Adipose tissue (tissue), 3 donors: Measurements from ENCODE around the gene FECH. TPM values are rescaled to one million over a fixed set of nuclear protein-coding genes. Genes with fewer than 3 reads are reported as not detected.
"Not testable (repeated sequence)": the region's sequence is repeated elsewhere in the genome, so short reads cannot be mapped to it uniquely, and the experiment has no call there.

ENCODE experiments used
- H3K27ac ChIP-seq: one replicate; pipeline ENCODE4 v1.5.1; 2013; ENCODE audit warnings: low read depth, low read length
- WGBS, 3 donors: extraction: QIAGEN DNeasy Blood & Tissue Kit; methylation state at CpG; one replicate each; pipeline ENCODE4 v1.1.7; 2013; 5-methylcytosine and 5-hydroxymethylcytosine counted together
- polyA plus RNA-seq, 3 donors: library from polyadenylated mRNA; stranded (reverse); fragments of 200-250 nt; gene quantifications; one replicate each; pipeline ENCODE4 v1.2.3, GENCODE V29; 2013
- donor health status: healthy with polysubstance abuse.
- donor health status: Bipolar disorder and iron deficiency.
- donor health status: healthy.

FECH gene
- polyA plus RNA-seq, 3 donors, result 6.2 to 14.5 (median 13.9) TPM

DNA sequence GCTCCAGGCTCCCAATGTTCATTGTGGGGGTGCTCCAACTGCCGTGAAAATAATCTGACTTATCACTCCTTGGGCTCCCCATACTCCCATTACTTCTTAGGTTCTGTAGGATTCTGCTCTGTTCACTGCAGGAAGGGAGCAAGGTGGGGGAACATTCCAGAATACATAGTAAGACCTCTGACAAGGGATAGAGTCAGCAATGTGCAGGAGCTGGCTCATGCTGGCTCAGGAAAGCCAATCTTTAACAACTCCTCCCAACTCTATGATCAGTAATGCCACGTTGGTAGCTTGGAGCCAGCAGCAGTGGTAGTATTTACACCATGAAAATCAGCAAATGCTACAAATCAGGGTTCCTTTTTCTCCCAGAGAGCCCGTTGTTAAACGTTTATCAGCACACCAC, 44.4 kb downstream of the FECH start:
- 43 to 53% (median 48%) methylated on average over 4 of the region's 4 CpGs for WGBS, 3 donors
- H3K27ac ChIP-seq, result no peak overlapping the region

DNA sequence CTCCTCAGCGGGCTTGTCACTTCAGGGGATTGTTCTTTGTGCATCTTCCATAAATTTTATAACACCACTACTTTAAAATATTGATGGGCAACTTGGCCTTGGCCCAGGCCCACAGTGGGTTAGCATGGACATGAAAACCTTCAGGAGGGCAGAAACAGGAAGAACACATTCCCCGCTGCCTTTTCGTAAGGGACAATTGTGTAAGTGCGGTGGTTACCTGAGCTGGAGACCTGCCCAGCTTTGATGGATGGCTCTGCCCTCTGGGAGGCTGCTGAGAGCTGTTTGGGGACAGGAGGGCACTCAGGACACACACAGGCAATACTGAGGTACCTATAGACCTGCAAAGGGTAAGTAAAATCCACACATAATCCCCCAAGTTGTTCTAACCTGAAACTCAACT, 46.8 kb downstream of the FECH start:
- H3K27ac ChIP-seq, result no peak overlapping the region
- 72 to 90% (median 76%) methylated on average over 4 of the region's 4 CpGs for WGBS, 3 donors

DNA sequence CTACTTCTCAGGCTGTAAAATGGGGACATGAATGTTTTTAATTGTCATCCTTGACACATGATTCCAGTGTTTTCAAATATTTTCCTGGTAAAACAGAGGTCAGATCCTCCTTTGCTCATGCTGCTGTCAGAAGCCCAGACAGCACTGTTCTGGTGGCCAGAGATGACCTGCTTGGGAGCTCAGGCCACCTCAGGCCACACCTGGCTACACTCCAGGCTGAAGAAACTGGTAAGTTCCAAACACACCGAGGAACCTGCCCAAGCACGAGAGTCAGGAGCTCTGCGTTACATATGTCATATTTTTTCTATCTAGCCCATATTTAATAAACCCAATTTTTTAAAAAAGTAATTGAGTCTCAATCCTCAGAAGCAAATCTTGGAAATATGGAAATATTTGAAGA, 47.9 kb downstream of the FECH start:
- no peak overlapping the region for H3K27ac ChIP-seq
- 90 to 91% (median 90%) methylated on average over 3 of the region's 3 CpGs for WGBS, 3 donors

DNA sequence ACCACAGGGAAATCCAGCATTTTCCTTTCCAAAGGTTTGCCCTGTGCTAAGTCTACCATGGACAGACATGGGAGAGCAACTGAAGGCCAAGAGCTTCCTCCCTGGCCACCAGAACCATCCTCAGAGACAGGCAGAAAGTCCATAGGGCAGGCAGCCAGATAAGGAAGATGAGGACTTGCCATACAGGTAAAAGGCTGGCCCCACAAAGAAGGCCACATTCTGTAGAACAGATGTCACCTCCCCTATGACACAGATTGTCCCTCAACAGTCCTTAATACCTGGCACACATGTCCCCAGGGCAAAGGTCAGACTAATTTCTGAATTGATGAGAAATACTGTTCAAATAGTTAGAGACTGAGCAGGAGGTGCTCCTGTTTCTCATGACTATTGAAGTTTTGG, 52.0 kb downstream of the FECH start:
- H3K27ac ChIP-seq, result no peak overlapping the region

DNA sequence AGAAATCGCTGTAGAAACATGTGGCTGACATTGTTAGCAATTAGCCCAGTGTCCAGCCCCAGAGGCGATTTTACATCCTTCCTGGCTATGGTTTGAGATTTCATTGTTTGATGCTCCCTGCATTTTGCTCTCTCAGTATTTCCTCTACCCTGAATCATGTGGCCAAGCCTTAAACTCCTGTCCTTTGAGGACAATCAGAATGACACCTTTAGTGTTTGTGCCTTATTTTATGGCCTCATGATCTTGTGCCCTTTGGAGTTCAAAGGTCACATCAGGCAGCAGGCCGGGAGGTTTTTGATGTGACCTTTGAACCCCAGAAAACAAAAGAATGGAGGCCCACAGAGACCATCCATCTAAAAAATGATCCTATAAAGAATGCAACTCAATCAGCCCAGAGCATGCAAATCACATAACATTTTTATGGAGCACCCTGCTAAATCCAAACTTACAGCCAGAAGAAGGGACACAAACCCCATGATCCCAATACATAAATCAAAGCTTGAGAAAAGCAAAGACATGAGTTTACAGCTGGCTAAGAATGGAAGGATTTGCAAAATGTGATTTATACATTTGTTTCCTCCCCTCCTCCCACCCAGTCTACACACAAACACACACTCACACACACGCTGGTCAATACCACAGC, 52.5 kb downstream of the FECH start:
- 57 to 66% (median 58%) methylated on average over 4 of the region's 4 CpGs for WGBS, 3 donors

DNA sequence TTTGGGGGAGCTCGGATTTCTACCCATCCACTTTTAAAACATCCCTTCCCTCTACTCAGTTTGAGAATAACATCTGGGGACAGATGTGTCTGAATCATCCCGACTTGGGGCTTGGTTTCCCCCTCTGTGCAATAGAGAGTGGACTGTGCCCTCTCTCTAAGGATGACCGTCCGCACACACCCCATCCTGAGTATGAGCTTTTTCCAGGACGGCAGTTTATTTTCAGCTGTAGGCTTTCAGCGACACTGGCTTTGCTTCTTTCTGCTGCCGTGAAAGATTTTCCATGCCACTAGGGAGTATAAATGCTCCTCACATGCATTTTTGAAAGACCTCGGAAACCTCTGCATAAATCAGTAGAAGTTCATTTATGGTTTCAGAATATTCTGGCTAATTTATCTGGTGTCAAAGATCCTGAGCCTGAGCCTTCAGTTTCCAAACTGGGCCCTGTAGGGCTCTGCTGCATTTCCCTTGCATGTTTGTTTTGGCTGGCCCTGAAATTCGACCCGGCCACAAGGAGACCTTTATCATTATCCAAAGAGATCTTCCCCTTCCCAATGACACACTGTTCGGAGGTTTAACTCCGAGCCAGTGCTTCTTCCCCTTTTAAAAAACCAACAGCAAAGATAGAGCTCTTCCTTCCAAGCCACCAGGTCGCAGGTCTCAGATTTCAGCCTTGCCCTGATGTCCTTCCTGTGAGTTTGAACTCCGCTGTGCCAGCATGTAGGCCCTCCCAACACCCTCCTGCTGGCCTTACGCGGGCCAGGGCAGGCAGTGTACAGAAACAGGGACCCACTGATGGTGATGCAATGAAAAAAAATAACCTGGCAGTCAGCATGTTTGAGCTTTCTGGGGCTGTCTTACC, 53.3 kb downstream of the FECH start:
- WGBS, 3 donors, result 32 to 45% (median 40%) methylated on average over 16 of the region's 16 CpGs
- no peak overlapping the region for H3K27ac ChIP-seq

More for the DNA sequence above, 52.5 kb downstream of the FECH start:
- H3K27ac ChIP-seq, result no peak overlapping the region

DNA sequence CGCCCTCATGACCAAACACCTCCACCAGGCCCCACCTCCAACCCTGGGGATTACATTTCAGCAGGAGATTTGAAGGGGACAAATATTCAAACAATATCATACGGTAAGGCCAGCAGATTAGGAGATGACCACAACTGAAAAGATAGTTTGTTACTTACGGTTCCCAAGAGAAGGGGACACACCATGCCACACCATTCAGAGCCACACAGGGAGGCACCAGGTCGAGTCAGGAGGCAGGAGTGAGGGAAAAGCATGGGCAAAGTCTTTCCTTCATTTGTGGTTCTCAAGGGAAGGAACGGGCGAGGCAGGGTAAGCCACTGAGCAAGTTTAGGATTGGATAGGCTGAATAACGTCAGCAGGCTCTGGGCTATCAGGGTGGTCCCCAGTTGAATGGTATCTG, 57.4 kb downstream of the FECH start:
- H3K27ac ChIP-seq, result no peak overlapping the region
- WGBS, 3 donors, result 76 to 83% (median 80%) methylated on average over 7 of the region's 7 CpGs

DNA sequence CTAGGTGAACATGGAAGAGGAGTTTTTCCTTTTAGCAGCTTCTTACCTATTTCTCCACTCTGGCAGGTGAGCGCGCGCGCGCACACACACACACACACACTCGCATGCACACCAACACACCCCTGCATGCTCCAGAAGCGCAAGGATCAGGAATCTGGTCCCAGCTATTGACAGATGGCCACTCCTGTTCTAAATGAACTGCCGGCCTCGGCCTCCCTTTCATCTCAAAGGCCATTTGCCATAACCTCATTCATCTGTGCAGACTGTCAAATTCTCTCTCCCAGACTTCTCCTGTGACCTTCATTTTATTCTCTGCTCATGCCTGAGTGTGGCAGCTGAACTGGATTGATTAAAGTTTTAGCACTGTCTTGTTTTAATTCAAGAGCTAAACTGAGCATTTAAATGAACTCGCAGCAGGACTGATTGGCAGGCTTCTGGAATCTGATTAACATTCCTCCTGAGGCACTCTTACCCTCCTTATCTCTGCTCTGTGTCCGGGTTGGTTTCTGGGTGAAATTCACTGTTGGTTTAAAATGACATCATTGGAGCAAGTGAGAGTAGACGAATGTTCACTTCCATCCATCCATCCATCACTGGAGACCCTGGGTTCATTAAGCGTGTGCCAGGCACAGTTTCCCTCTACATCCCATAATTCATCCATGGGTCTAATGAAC, 58.8 kb downstream of the FECH start:
- WGBS, 3 donors, result 39 to 75% (median 68%) methylated on average over 13 of the region's 13 CpGs
- no peak overlapping the region for H3K27ac ChIP-seq

DNA sequence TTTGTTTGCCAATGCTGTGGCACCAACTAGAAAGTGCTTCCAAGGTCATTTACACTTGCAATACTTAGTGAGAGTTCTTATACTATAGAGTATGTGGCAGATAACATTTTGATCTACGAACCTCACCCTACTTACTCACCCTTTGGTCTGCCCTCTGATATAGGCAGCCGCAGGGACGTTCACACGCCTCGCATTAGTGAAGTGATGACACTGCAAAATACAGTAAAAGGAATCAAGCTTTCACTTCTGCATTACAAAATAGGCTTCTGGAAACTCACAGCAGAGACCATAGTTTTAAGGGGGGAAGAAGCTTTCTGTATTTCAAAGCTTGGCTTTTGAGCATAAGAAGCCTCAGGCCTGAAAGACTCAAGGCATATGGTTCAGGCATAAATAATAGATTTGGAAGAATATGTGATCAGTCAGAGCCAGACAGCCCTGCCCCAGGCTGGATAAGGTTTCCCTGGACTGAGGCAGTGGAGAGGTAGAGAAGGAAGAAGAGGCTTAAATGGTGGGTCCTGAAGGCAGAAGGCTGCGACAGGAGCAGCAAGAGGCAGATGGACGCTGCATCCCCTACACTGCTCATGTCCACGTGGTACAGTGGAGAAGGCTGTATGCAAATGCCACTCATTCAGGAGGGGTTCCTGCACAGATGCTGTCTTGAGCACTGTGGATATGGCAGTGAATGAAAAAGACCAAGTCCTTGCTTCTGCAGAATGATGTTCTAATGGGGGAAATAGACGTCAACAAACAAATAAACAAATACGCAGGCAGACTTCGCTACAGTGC, 63.1 kb downstream of the FECH start:
- WGBS, 3 donors, result 64 to 75% (median 67%) methylated on average over 11 of the region's 11 CpGs
- H3K27ac ChIP-seq, result no peak overlapping the region

DNA sequence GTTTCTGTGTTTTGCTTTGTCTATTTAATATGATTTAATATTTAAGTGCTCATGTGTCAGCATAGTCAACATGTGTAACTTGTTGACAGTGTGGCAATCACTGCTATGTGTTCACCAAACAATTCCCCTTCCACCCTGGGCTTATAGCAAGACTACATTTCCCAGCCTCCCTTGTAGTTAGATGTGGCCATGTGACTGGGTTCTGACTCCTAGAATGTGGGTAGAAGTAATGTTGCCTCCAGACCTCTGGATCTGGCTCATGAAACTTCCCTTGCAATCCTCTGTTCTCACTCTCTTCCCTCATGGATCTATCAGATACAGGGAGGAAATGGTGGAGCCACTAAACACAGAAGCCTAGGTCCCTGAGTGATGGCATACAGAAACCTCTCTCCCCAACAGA, 64.2 kb downstream of the FECH start:
- not testable (repeated sequence) for H3K27ac ChIP-seq

DNA sequence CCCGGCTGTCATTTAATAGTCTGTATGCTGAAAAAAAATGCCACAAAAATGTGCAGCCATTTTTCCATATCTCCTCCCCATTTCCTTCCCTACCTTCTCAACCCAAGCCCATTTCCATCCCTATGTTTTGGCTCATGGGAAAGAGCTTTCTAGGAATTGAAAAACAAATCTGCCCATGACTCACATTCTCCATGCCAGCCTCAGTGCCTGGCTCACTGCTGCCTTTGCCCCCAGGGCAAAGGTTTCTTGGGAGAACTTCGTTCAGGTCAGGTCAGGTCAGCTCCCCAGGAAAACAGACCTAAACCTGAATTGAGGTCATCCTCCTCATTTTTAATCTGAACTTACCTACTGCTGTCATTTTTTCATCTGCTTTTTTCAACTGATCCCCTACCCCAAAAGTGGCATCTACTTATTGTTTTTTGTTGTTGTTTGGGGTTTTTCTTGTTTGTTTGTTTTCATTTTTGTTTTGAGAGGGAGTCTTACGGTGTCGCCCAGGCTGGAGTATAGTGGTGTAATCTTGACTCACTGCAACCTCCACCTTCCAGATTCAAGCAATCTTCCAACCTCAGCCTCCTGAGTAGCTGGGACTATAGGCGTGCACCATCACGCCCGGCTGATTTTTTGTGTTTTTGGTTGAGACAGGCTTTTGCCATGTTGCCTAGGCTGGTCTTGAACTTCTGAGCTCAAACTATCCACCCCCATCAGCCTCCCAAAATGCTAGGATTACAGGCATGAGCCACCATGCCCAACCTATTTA, 66.7 kb downstream of the FECH start:
- no peak overlapping the region for H3K27ac ChIP-seq
- 58 to 77% (median 70%) methylated on average over 7 of the region's 7 CpGs for WGBS, 3 donors

DNA sequence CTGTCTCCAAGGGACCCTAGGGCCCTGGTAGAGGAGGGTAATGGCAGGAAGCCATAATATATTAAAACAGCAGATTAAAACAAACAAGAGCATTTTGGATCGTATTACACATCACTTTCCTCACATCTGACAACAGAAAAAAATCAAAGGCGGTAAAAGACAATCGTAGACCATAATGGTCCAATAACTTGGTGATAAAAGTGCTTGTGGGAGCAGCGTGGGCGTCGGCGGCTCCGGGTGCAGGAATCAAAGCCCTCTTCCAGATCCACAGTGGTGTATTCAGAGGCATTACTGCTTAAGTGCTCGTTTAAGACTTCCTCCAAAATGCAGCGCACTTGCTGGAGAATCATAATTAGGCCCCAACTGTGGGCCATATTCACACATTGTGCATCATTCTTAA, 68.0 kb downstream of the FECH start:
- WGBS, 3 donors, result 79 to 82% (median 80%) methylated on average over 10 of the region's 10 CpGs
- no peak overlapping the region for H3K27ac ChIP-seq

DNA sequence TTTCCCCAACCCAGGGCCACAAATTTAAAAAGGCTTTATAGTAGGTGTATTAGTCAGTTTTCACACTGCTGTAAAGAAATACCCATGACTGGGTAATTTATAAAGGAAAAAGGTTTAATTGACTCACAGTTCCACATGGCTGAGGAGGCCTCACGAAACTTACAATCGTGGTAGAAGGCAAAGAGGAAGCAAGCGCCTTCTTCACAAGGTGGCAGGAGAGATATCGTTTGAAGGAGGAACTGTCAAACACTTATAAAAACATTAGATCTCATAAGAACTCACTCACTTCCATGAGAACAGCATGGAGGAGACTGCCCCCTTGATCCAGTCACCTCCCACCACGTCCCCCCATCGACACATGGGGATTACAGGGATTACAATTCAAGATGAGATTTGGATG, 70.4 kb downstream of the FECH start:
- no peak overlapping the region for H3K27ac ChIP-seq
- 52 to 68% (median 66%) methylated on average over 6 of the region's 6 CpGs for WGBS, 3 donors

DNA sequence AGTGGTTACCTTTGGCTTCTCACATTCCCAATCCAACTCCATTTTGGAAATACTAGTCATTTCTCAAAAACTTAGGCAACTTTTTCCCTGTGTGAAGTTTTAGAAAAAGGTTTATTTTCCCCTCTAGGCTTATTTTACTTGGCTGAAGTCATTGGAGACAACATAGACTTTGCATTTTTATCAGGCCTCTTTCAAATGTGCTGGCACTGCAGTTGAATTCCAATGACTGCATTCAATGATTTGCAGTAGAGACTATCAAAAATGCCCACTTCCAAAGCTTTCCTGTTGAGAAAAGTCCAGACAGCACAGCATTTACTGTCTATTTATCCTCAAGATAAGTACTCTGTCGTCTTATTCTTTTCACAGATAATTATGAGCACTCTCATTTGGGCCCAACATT, 81.3 kb downstream of the FECH start:
- 50 to 60% (median 58%) methylated on average over 1 of the region's 1 CpG for WGBS, 3 donors
- H3K27ac ChIP-seq, result no peak overlapping the region

DNA sequence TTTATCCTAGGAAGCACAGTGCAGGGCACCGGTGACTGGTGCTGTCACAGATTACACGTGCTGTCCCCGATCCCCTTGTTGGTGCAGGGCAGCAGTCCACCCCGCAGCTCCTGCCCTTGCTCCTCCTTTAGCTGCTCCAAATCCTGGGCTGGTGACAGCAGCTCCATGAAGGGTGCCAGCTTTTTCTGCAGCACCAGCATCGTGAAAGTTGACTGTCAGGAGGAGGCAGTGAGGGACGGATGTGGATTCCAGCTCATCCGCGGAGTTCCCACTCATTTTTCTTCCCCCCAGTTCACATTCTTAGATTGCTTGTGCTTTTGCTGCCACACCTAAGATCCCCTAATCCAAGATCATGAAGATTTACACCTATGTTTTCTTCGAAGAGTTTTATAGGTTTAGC, 83.9 kb downstream of the FECH start:
- WGBS, 3 donors, result 72 to 77% (median 75%) methylated on average over 9 of the region's 9 CpGs

DNA sequence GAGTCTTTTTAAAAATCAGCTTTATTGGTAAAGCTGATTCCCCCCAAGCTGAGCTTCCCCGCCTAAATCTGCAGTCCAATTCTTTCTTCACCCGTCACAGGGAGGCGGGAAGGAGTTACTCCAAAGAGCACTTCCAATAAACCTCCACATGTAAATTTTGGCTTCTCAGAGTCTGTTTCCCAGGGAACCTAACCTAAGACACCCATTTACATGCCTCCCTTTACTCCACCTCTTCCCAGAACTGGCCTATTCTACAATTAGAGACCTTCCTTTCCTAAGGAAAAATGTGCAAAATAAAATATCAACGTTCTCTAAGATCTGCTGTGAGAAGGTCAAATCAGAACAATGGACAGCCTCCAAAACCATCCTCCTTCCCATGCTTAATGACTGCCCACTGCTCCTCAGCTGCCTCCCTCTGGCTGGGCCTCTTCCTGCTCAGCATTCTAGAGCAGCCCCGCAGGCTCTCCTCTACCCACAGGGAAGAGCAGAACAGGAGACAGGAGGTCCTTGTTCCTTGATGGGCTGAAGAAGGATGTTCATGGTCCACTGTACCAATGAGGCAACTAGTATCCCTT, 87.7 kb downstream of the FECH start:
- H3K27ac ChIP-seq, result no peak overlapping the region
- WGBS, 3 donors, result 53 to 70% (median 69%) methylated on average over 5 of the region's 5 CpGs

More for the DNA sequence above, 83.9 kb downstream of the FECH start:
- H3K27ac ChIP-seq, result no peak overlapping the region
